ENCODE data around the gene UNC5A. TPM values are rescaled to one million over a fixed set of nuclear protein-coding genes. Genes with fewer than 3 reads are reported as not detected.
A peak's percentile ranks its signal among the peaks of the same experiment; 100 is the strongest.

The UNC5A gene
- total and polyA plus RNA-seq, 9 of the 15 experiments (the other 6 are each of a cell fraction or from before 2014, with no cell fraction given) = not detected

DNA sequence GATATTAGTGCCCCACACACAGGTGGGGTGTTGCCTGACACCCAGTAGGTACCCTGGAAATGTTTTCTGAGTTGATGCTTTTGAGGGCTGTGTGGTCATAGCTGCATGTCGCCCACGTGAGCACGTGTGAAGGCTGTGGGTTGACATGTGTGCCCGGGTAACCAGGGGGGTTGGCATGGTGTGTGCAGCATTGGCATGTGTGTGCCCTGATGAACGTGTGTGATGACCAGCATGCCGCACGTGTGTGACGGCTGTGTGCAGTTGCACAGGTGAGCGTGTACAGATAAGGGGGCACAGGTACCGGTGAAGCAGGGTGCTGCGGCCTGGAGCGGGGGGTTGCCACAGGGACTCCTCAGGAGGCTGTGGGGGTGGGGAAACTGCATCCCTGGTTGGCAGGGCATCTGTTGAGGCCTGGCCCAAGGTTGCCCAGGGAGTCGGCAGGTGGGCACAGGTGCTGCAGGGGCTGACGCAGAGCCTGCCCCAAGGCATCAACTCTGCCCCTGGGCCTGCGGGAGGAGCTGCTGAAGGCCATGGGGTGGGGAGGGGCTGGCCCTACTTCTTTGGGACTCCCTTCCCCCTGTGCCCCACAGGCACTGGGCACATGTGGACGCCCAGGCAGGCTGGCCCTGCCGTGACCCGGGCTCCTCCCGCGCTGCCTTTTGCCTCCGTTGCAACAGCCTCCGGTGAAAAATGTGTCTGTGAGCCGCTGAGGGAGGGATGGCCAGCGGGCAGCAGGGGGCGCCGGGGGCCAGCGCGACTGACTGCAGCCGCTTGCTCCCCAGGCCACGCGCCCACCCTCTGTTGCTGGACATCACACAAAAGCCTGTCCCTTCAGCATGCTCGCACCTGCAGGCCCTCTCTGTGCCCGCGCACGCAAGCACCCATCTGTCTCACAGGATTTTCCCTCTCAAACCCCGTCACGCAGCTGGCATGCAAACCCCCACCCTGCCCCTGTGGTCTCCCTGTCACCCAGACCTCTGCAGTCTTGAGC, 2.2 kb downstream of the UNC5A start (continued):
- TF ChIP-seq, protein P1, sequence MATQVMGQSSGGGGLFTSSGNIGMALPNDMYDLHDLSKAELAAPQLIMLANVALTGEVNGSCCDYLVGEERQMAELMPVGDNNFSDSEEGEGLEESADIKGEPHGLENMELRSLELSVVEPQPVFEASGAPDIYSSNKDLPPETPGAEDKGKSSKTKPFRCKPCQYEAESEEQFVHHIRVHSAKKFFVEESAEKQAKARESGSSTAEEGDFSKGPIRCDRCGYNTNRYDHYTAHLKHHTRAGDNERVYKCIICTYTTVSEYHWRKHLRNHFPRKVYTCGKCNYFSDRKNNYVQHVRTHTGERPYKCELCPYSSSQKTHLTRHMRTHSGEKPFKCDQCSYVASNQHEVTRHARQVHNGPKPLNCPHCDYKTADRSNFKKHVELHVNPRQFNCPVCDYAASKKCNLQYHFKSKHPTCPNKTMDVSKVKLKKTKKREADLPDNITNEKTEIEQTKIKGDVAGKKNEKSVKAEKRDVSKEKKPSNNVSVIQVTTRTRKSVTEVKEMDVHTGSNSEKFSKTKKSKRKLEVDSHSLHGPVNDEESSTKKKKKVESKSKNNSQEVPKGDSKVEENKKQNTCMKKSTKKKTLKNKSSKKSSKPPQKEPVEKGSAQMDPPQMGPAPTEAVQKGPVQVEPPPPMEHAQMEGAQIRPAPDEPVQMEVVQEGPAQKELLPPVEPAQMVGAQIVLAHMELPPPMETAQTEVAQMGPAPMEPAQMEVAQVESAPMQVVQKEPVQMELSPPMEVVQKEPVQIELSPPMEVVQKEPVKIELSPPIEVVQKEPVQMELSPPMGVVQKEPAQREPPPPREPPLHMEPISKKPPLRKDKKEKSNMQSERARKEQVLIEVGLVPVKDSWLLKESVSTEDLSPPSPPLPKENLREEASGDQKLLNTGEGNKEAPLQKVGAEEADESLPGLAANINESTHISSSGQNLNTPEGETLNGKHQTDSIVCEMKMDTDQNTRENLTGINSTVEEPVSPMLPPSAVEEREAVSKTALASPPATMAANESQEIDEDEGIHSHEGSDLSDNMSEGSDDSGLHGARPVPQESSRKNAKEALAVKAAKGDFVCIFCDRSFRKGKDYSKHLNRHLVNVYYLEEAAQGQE (IDR thresholded peaks at IDR 0.05; ENCODE audit: borderline replicate concordance) = peak; percentile 62
- TF ChIP-seq, protein P1 (CRISPR knock-in tag; IDR thresholded peaks at IDR 0.05; ENCODE audit: low read depth) = no peak
- peak; percentile 51; the same call in 1 of the 2 replicates for TF ChIP-seq RB1 (IDR thresholded peaks at IDR 0.05; ENCODE audit: low read depth)
